Hippocampal formation (tissue), 2 donors: ENCODE results near the gene BLACAT1.
"Not testable (repeated sequence)": the region's sequence is repeated elsewhere in the genome, so short reads cannot be mapped to it uniquely, and the experiment has no call there.

ENCODE experiments used
- DNase-seq, 2 donors: peaks; one replicate each; lab custom pipeline; 2025; lab: John Stamatoyannopoulos, UW

The BLACAT1 gene

GRCh38 chr1:205441716-205442050, 14.2 kb downstream of the BLACAT1 start:
- DNase-seq: no peak

- DNase-seq: no peak
Observed at GRCh38 chr1:205441318-205441633, 14.6 kb downstream of the BLACAT1 start.

- DNase-seq: peak in 1 of 2 donors; percentile 26
Observed at GRCh38 chr1:205440476-205441317, 15.1 kb downstream of the BLACAT1 start.

- DNase-seq: no peak
Observed at GRCh38 chr1:205440121-205440475, 15.7 kb downstream of the BLACAT1 start.

- peak; percentile 13 to 35 for DNase-seq
Observed at GRCh38 chr1:205438213-205439158, 17.4 kb downstream of the BLACAT1 start.

- no peak for DNase-seq
Observed at GRCh38 chr1:205437570-205437969, 18.3 kb downstream of the BLACAT1 start.

GRCh38 chr1:205436776-205437410, 19.0 kb downstream of the BLACAT1 start:
- no peak for DNase-seq

GRCh38 chr1:205435578-205436573, 20.0 kb downstream of the BLACAT1 start:
- peak in 1 of 2 donors; percentile 19 for DNase-seq

- no peak for DNase-seq
Observed at GRCh38 chr1:205434738-205435137, 21.1 kb downstream of the BLACAT1 start.

- not testable (repeated sequence) for DNase-seq
Observed at GRCh38 chr1:205432692-205433091, 23.2 kb downstream of the BLACAT1 start.

- DNase-seq: no peak
Observed at GRCh38 chr1:205432116-205432515, 23.7 kb downstream of the BLACAT1 start.

GRCh38 chr1:205430696-205431305, 25.0 kb downstream of the BLACAT1 start:
- DNase-seq: peak; percentile 57 to 59

GRCh38 chr1:205429762-205430695, 25.8 kb downstream of the BLACAT1 start:
- DNase-seq: no peak

- no peak for DNase-seq
Observed at GRCh38 chr1:205424901-205425600, 30.8 kb downstream of the BLACAT1 start.

- DNase-seq: no peak
Observed at GRCh38 chr1:205423814-205424399, 31.9 kb downstream of the BLACAT1 start.

- no peak for DNase-seq
Observed at GRCh38 chr1:205422993-205423642, 32.7 kb downstream of the BLACAT1 start.

- no peak for DNase-seq
Observed at GRCh38 chr1:205421798-205422197, 34.0 kb downstream of the BLACAT1 start, which contains the start of gene LEMD1. Gene LEMD1 (minus strand): TSS chr1:205422056. CDS start chr1:205420536, 1,520 bp downstream.

GRCh38 chr1:205420938-205421337, 34.9 kb downstream of the BLACAT1 start:
- no peak for DNase-seq
